CD14-positive monocyte (primary cell): ENCODE measurements around the gene ZNF48. TPM values are rescaled to one million over a fixed set of nuclear protein-coding genes. Genes with fewer than 3 reads are reported as not detected.
A peak's percentile ranks its signal among the peaks of the same experiment; 100 is the strongest.

Experiments
- DNase-seq, 3 donors: peaks; one replicate each; pipeline ENCODE4 v3.0.0-alpha.2; 2011 to 2022
- H2AFZ ChIP-seq: 2 replicates; pipeline ENCODE4 v1.6.0; 2012; ENCODE audit warnings: mild to moderate bottlenecking, low read depth, low read length, inconsistent platforms; ENCODE audit not compliant: insufficient read depth, poor library complexity, severe bottlenecking
- H3K27ac ChIP-seq, 2 donors: 1 replicate in 1 of 2; 2 replicates in 1 of 2; pipeline ENCODE4 v1.5.1; 2012 to 2013; ENCODE audit warnings: low read length in 2 of 2, control low read depth in 1 of 2, inconsistent platforms in 1 of 2, low read depth in 1 of 2, mild to moderate bottlenecking in 1 of 2
- H3K27me3 ChIP-seq, 2 donors: one replicate each; pipeline versions ENCODE4 v1.6.0 to v1.6.1; 2011 to 2013; ENCODE audit warnings: low read length in 2 of 2; ENCODE audit not compliant: control insufficient read depth in 2 of 2, insufficient read depth in 2 of 2
- H3K36me3 ChIP-seq, 2 donors: replicated peaks in 1 of 2; 1 replicate in 1 of 2; 2 replicates in 1 of 2; pipeline versions ENCODE4 v1.5.1 to v1.6.1; 2012 to 2013; ENCODE audit warnings: low read length in 2 of 2, control low read depth in 1 of 2, inconsistent platforms in 1 of 2, mild to moderate bottlenecking in 1 of 2; ENCODE audit not compliant: insufficient read depth in 2 of 2, control insufficient read depth in 1 of 2
- H3K4me1 ChIP-seq, 2 donors: 1 replicate in 1 of 2; 2 replicates in 1 of 2; pipeline versions ENCODE4 v1.5.1 to v1.6.1; 2012 to 2013; ENCODE audit warnings: low read length in 2 of 2, control low read depth in 1 of 2, inconsistent platforms in 1 of 2, mild to moderate bottlenecking in 1 of 2, moderate library complexity in 1 of 2; ENCODE audit not compliant: insufficient read depth in 2 of 2, control insufficient read depth in 1 of 2
- H3K4me2 ChIP-seq: replicated peaks from 2 replicates; pipeline ENCODE3; 2012; ENCODE audit warnings: low read length, moderate library complexity, mild to moderate bottlenecking; ENCODE audit not compliant: poor library complexity, severe bottlenecking; ENCODE audit errors: extremely low read depth
- H3K4me3 ChIP-seq, 3 experiments: fragments of 200-600 bp in 1 of 3; sonication (generic) in 1 of 3; replicated peaks in 1 of 3; 1 replicate in 2 of 3; 2 replicates in 1 of 3; pipeline ENCODE4 v1.5.1; 2011 to 2013; ENCODE audit warnings: low read length in 3 of 3, mild to moderate bottlenecking in 3 of 3, control low read depth in 2 of 3, low read depth in 2 of 3, inconsistent platforms in 1 of 3, moderate library complexity in 1 of 3
- H3K79me2 ChIP-seq: 2 replicates; pipeline ENCODE4 v1.6.0; 2012; ENCODE audit warnings: mild to moderate bottlenecking, control low read depth, inconsistent platforms, low read length, moderate library complexity; ENCODE audit not compliant: insufficient read depth
- H3K9ac ChIP-seq: 2 replicates; pipeline ENCODE4 v1.6.0; 2017; ENCODE audit warnings: low read length, mild to moderate bottlenecking; ENCODE audit not compliant: insufficient read depth, poor library complexity, severe bottlenecking
- H3K9me3 ChIP-seq, 2 donors: replicated peaks in 1 of 2; 1 replicate in 1 of 2; 2 replicates in 1 of 2; pipeline versions ENCODE4 v1.5.1 to v1.6.1; 2012 to 2013; ENCODE audit warnings: low read length in 2 of 2, control low read depth in 1 of 2; ENCODE audit not compliant: control insufficient read depth in 1 of 2, insufficient read depth in 1 of 2
- H4K20me1 ChIP-seq: 2 replicates; pipeline ENCODE4 v1.6.0; 2012; ENCODE audit warnings: mild to moderate bottlenecking, low read length, control low read depth, moderate library complexity; ENCODE audit not compliant: insufficient read depth
- H3K27ac Mint-ChIP-seq, 7 donors: one replicate each; pipeline ENCODE4 v1.8.0; 2020; ENCODE audit warnings: mild to moderate bottlenecking in 7 of 7, mixed read lengths in 7 of 7, moderate library complexity in 6 of 7, inconsistent platforms in 2 of 7
- H3K27me3 Mint-ChIP-seq, 3 donors: one replicate each; pipeline ENCODE4 v1.8.0; 2021 to 2022; ENCODE audit warnings: low read depth in 3 of 3, mild to moderate bottlenecking in 3 of 3, mixed read lengths in 3 of 3, moderate library complexity in 3 of 3, inconsistent platforms in 1 of 3
- H3K36me3 Mint-ChIP-seq, 2 donors: one replicate each; pipeline ENCODE4 v1.8.0; 2020; ENCODE audit warnings: mixed read lengths in 2 of 2, inconsistent platforms in 1 of 2, mild to moderate bottlenecking in 1 of 2
- H3K4me1 Mint-ChIP-seq: one replicate; pipeline ENCODE4 v1.8.0; 2020; ENCODE audit warnings: mild to moderate bottlenecking, mixed read lengths
- H3K4me3 Mint-ChIP-seq, 2 donors: one replicate each; pipeline ENCODE4 v1.8.0; 2020; ENCODE audit warnings: mild to moderate bottlenecking in 2 of 2, mixed read lengths in 2 of 2, moderate library complexity in 1 of 2
- H3K9me3 Mint-ChIP-seq, 7 donors: one replicate each; pipeline ENCODE4 v1.8.0; 2020 to 2022; ENCODE audit warnings: mixed read lengths in 7 of 7, mild to moderate bottlenecking in 6 of 7, moderate library complexity in 6 of 7, inconsistent platforms in 2 of 7
- CTCF ChIP-seq: fragments of 200-600 bp; IDR thresholded peaks from one replicate; pipeline ENCODE4 v1.8.0; 2022; ENCODE audit warnings: antibody characterized with exemption, mild to moderate bottlenecking
- WGBS: methylation state at CpG from one replicate; pipeline ENCODE4 v1.1.5; 2013; ENCODE audit warnings: missing lambda C conversion rate; ENCODE audit not compliant: insufficient coverage; 5-methylcytosine and 5-hydroxymethylcytosine counted together
- intact Hi-C, 2 donors: fragments of 100-400 bp; cut with micrococcal nuclease; formaldehyde crosslinking; loops; one replicate each; pipeline versions ENCODE4 v1.15.0 to v1.15.1; 2023
- polyA plus RNA-seq, 3 donors: library from polyadenylated mRNA; depleted of rRNA in 1 of 3; unstranded in 2 of 3; stranded (reverse) in 1 of 3; fragments of 300-500 nt in 2 of 3; fragments of >200 nt in 1 of 3; fragmentation: Illumina TruSeq in 2 of 3; gene quantifications; 1 replicate in 2 of 3; 2 replicates in 1 of 3; pipeline ENCODE4 v1.2.3, GENCODE V29; 2012 to 2021

The ZNF48 gene
- polyA plus RNA-seq, 3 donors, result 0.67 to 1.4 (median 0.93) TPM

GRCh38 chr16:30428055-30428454 lies 32.8 kb downstream of the ZNF48 start:
- Mint-ChIP-seq H3K27me3 (no peaks in the 10 kb centered on the region), H3K27ac (peak overlapping the region in 2 of 7 donors; percentile 48 to 86), H3K4me1 (peaks cover 5% of the 10 kb centered on the region), H3K9me3 (peaks cover 0 to 2% (median 0%) of the 10 kb centered on the region in 7 donors), H3K4me3 (no peak overlapping the region), H3K36me3 (peaks cover 27 to 38% of the 10 kb centered on the region in 2 donors)
- DNase-seq, result no peak
- peaks cover 9 to 29% of the 10 kb centered on the region in 2 donors for H3K36me3 ChIP-seq
- no peak for TF ChIP-seq CTCF
- H2AFZ ChIP-seq, result no peak overlapping the region
- no peak overlapping the region for H3K9ac ChIP-seq
- H3K27ac ChIP-seq, result no peak overlapping the region
- H3K4me3 ChIP-seq, result no peak overlapping the region
- peaks cover 31% of the 10 kb centered on the region for H3K79me2 ChIP-seq
- H3K4me2 ChIP-seq, result no peak overlapping the region
- no peaks in the 10 kb centered on the region for H3K9me3 ChIP-seq
- 97% methylated on average over 4 of the region's 4 CpGs for WGBS
- intact Hi-C loops, result no loop called here
- H4K20me1 ChIP-seq, result no peaks in the 10 kb centered on the region
- no peaks in the 10 kb centered on the region for H3K27me3 ChIP-seq
- peaks cover 20 to 26% of the 10 kb centered on the region in 2 donors for H3K4me1 ChIP-seq

- Mint-ChIP-seq H3K27me3 (peaks cover 0 to 2% (median 0%) of the 10 kb centered on the region in 3 donors), H3K27ac (peak overlapping the region in 2 of 7 donors; percentile 60 to 61), H3K4me3 (no peak overlapping the region), H3K9me3 (peaks cover 0 to 2% (median 0%) of the 10 kb centered on the region in 7 donors), H3K4me1 (peaks cover 5% of the 10 kb centered on the region), H3K36me3 (peaks cover 16 to 25% of the 10 kb centered on the region in 2 donors)
- no peaks in the 10 kb centered on the region for H3K27me3 ChIP-seq
- peak overlapping the region; percentile 44 for H3K9ac ChIP-seq
- peak overlapping the region; percentile 53 to 86 (median 64) for H3K4me3 ChIP-seq
- peak overlapping the region; percentile 100 for H3K4me2 ChIP-seq
- 0% methylated on average over 11 of the region's 11 CpGs for WGBS
- peaks cover 2 to 16% of the 10 kb centered on the region in 2 donors for H3K36me3 ChIP-seq
- H3K79me2 ChIP-seq, result peaks cover 31% of the 10 kb centered on the region
- no peak for DNase-seq
- intact Hi-C loops, result no loop called here
- no peak for TF ChIP-seq CTCF
- H4K20me1 ChIP-seq, result no peaks in the 10 kb centered on the region
- H3K27ac ChIP-seq, result peak overlapping the region in 1 of 2 donors; percentile 69
- H2AFZ ChIP-seq, result peak overlapping the region; percentile 80
- H3K4me1 ChIP-seq, result peaks cover 20 to 26% of the 10 kb centered on the region in 2 donors
- no peaks in the 10 kb centered on the region for H3K9me3 ChIP-seq
These were observed 34.1 kb downstream of the ZNF48 start for GRCh38 chr16:30429418-30429677.
